Measurements from ENCODE around the gene FANCI. TPM values are rescaled to one million over a fixed set of nuclear protein-coding genes. Genes with fewer than 3 reads are reported as not detected.

FANCI gene
- total RNA-seq, 1 experiment from 2014 or later: 67.1 TPM

DNA sequence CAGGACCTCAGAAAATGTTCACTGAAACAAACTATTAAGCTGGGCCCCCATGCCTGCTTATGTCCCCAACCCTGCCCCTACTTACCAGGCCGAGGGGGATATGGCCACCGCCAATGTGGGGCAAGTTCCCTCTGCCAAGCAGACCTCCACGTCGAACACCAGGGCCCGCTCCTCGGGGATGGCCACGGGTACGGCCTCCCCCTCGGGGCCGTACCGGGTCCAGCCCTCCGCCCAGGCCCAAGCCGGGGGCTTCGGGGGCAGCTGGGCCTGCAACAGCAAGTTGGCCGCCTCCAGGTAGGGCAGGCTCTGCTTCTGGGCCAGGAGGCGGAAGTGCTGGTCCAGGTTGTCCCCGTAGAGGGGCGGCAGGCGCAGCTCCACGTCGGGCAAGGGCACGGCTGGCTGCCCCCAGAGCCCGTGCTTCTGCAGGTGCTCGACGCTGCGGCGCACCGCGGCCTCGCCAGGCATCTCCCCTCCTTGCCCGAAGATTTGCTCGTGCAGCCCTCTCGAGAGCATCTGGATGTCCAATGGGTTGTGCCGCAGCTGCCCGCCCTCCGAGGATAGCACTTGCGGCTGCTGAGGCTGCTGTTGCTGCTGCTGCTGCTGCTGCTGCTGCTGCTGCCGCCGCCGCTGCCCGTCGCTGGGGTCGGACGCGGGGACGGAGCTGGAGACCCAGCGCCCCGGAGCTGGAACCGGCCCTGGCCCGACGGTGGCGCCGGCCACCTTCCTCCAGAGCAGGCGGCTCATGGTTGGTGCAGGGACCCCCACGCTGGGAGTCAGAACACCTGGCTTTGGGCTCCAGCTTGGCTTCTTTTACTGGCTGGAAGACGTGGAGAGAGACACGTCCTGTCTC lies 89.5 kb downstream of the FANCI start:
- DNase-seq (ENCODE audit: low read depth): no peak

DNA sequence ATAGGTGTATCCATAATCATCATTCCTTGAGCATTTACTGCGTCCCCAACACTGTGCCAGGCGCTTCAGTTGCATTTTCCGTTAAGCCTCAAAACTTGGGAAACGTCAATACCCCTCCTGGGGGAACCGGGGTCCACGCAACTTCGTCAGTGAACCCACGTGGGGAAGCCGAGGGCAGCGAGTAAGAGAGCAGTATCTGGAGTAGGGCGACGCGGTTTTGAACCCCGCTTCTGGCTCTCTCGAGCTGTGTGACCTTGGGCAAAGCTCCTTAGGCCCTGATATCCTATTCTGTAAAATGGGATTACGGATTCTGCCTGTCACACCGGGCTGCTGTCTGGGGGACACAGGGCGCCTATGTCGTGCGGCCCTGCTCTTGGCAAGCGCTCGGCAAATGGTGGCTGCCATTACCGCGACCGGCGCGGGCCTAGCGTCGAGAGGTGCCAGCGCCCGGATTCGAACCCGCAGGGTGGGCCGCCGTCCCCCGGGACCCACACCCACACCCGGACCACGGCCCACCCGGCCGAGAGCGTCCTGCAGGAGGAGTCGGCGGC lies 90.3 kb downstream of the FANCI start:
- DNase-seq (ENCODE audit: low read depth): no peak

- DNase-seq (ENCODE audit: low read depth): peak; percentile 98
Measured at GRCh38 chr15:89334510-89335297, 90.9 kb downstream of the FANCI start, which contains the start of gene POLG. Gene POLG, minus strand, starts transcription at chr15:89334824. Its CDS starts 1,070 bp downstream, at chr15:89333754.

- no peak for DNase-seq (ENCODE audit: low read depth)
Measured at GRCh38 chr15:89335298-89336041, 91.7 kb downstream of the FANCI start.

GRCh38 chr15:89338036-89338435 lies 94.3 kb downstream of the FANCI start:
- no peak for DNase-seq (ENCODE audit: low read depth)

- DNase-seq (ENCODE audit: low read depth): no peak
Measured at GRCh38 chr15:89340573-89340972, 96.8 kb downstream of the FANCI start.

DNA sequence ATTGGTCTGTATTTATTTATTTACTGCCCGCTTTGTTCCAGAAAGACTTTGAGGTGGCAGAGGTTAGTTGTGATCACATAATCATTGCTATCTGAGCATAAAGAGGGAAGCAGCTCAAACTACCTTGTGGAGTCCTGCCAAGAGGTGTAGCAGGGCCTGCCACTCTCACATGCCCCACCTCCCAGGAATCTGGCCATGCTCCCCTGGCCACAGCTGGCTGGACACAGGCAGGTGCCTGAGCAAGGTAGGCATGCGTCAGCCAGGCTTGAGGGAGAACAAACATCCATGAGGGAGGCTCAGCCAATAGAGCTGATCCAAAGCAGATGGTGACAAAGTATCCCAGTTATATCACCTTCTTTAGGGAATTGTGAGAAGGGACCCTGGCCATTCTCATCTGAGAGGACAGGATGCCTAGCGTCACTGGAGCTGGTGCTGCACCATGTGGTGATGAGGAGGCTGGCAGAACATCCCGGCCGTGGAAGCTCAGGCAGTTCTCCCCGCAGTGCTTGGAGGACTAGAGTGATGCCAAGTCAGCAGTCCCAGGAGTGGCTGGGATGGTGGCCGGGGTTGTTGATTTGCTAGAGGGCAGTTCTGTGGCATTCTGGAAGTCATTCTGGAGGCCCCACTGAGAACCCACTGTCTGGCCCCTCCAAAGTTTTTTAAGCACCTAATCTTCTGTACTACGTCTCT lies 97.7 kb downstream of the FANCI start:
- no peak for DNase-seq (ENCODE audit: low read depth)

DNA sequence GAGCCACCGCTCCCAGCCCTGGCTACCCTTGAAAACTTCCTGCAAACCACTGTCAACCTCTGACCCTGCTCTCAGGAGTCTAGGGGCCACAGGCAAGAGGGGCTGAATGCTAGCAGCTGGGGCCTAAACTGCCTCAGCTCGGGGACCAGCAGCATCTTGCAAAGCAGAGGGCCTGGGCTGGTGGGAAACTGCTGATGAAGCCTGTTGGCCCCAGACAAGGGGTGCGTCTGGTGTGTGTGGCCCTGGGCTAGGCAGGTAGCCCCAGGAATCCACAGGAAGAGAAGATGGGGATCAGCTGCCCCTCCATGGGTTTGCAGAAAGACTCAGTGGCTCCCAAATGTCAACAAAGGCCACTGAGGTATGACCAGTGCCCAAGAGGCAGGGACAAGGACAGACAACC lies 99.1 kb downstream of the FANCI start:
- no peak for DNase-seq (ENCODE audit: low read depth)

- DNase-seq (ENCODE audit: low read depth): no peak
Measured at GRCh38 chr15:89345248-89345647, 101.5 kb downstream of the FANCI start.

GRCh38 chr15:89346516-89347231 lies 102.9 kb downstream of the FANCI start:
- DNase-seq (ENCODE audit: low read depth): no peak

GRCh38 chr15:89349206-89349558 lies 105.4 kb downstream of the FANCI start:
- DNase-seq (ENCODE audit: low read depth): no peak

DNA sequence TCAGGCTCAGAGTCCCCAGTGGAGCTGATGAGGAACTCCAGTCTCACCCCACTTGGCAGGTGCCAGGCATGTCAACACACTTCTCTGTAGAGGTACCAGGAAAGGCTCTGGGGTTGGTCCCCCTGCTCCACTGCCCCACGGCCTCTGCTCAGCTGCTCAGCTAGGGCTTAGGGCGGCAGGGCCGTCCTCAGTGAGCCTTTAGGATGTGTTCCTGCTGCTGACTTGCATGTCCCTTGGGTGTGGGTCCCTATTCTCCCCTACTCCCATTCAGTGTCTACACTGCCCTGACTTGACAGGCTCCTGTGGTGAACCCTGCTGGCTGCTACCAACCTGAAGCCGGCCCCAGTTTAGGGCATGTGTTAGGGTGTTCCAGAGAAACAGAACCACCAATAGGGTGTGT lies 108.7 kb downstream of the FANCI start:
- no peak for DNase-seq (ENCODE audit: low read depth)

DNA sequence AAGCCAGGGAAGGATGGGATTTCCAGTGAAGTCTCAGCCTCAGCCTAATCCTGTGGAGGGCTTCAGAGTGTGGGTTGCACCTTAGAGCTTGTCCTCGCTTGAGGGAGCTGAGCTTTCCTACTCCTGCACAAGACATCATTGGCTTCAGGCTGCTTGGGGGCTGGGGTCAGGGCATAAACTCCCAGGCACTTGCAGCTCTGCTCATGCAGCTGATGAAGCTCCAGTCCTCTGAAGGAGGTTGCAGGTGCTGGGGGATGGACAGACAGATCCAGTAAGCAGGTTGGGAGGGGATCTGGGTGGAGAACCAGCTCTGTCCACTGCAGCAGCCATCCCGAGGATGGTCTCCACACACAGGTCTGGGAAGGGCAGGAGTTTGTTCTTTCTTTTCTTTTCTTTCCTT lies 110.2 kb downstream of the FANCI start:
- DNase-seq (ENCODE audit: low read depth): no peak

GRCh38 chr15:89356634-89357298 lies 113.0 kb downstream of the FANCI start:
- DNase-seq (ENCODE audit: low read depth): no peak

DNA sequence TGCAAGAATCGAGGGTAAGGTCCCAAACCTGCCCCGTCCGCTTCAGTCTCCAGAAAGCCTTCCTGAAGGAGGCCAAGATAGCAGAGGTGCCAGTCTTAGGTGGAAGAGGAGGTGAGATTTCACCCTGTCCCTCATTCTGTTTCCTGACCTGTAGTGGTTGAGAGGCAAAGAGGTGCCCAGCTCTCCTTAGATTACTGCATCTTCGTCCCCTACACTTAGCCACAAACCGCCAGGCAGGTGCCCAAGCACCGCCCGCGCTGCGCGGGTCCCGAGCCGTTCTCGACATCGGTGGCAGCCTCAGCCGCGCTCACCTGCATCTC lies 114.6 kb downstream of the FANCI start:
- no peak for DNase-seq (ENCODE audit: low read depth)

GRCh38 chr15:89358755-89359439 lies 115.1 kb downstream of the FANCI start:
- peak; percentile 44 for DNase-seq (ENCODE audit: low read depth)

- DNase-seq (ENCODE audit: low read depth): no peak
Measured at GRCh38 chr15:89359471-89360293, 115.9 kb downstream of the FANCI start.

- no peak for DNase-seq (ENCODE audit: low read depth)
Measured at GRCh38 chr15:89360294-89360971, 116.7 kb downstream of the FANCI start.
